ENCODE data around the gene STX16. TPM values are rescaled to one million over a fixed set of nuclear protein-coding genes. Genes with fewer than 3 reads are reported as not detected.

The STX16 gene
- total RNA-seq, 1 donor: 34.1 TPM

GRCh38 chr20:58676161-58676560 lies 25.1 kb downstream of the STX16 start:
- no peak for DNase-seq (ENCODE audit: low read depth)
- no peak overlapping the region for H3K4me3 ChIP-seq (ENCODE audit: low read depth, low read length)
- no peak for TF ChIP-seq CTCF (IDR thresholded peaks at IDR 0.05; ENCODE audit: insufficient read depth, low read depth, low read length)

- DNase-seq (ENCODE audit: low read depth): no peak
- no peak overlapping the region for H3K4me3 ChIP-seq (ENCODE audit: low read depth, low read length)
- TF ChIP-seq CTCF (IDR thresholded peaks at IDR 0.05; ENCODE audit: insufficient read depth, low read depth, low read length): no peak
These were observed 26.1 kb downstream of the STX16 start for GRCh38 chr20:58677079-58677604.

GRCh38 chr20:58677808-58678207 lies 26.7 kb downstream of the STX16 start:
- no peak for DNase-seq (ENCODE audit: low read depth)
- H3K4me3 ChIP-seq (ENCODE audit: low read depth, low read length): no peak overlapping the region
- no peak for TF ChIP-seq CTCF (IDR thresholded peaks at IDR 0.05; ENCODE audit: insufficient read depth, low read depth, low read length)

- TF ChIP-seq CTCF (IDR thresholded peaks at IDR 0.05; ENCODE audit: insufficient read depth, low read depth, low read length): no peak
- no peak overlapping the region for H3K4me3 ChIP-seq (ENCODE audit: low read depth, low read length)
- no peak for DNase-seq (ENCODE audit: low read depth)
These were observed 27.7 kb downstream of the STX16 start for GRCh38 chr20:58678806-58679205.

- DNase-seq (ENCODE audit: low read depth): peak; percentile 57
- H3K4me3 ChIP-seq (ENCODE audit: low read depth, low read length): no peak overlapping the region
- no peak for TF ChIP-seq CTCF (IDR thresholded peaks at IDR 0.05; ENCODE audit: insufficient read depth, low read depth, low read length)
These were observed 31.8 kb downstream of the STX16 start for GRCh38 chr20:58682656-58683531.

GRCh38 chr20:58684291-58684690 lies 33.2 kb downstream of the STX16 start:
- no peak overlapping the region for H3K4me3 ChIP-seq (ENCODE audit: low read depth, low read length)
- no peak for TF ChIP-seq CTCF (IDR thresholded peaks at IDR 0.05; ENCODE audit: insufficient read depth, low read depth, low read length)
- no peak for DNase-seq (ENCODE audit: low read depth)
